PC-3 (cell line): ENCODE results near the gene IQSEC3. TPM values are rescaled to one million over a fixed set of nuclear protein-coding genes. Genes with fewer than 3 reads are reported as not detected.

ENCODE experiments used
- ATAC-seq: fragments of 200-7000 bp; cut with Tn5 transposase; 2 replicates; pipeline ENCODE4 v1.9.1; 2020; ENCODE audit warnings: mild to moderate bottlenecking, moderate library complexity
- BruUV-seq: library from RNA; stranded (reverse); fragments of 400-500 nt; replicated peaks from 2 replicates; lab custom pipeline; 2021; lab: Mats Ljungman, UMichigan
- CTCF ChIA-PET: fragments of 300-600 bp; sonication (Branson Sonifier 250); formaldehyde crosslinking; loops from one replicate; lab custom pipeline; 2022; ENCODE audit warnings: antibody characterized with exemption; lab: Charles Lee
- POLR2A ChIA-PET: fragments of 300-600 bp; sonication (Branson Sonifier 250); formaldehyde crosslinking; loops from one replicate; lab custom pipeline; 2022; ENCODE audit warnings: antibody characterized with exemption; ENCODE audit not compliant: unreplicated experiment; lab: Charles Lee
- DNase-seq: peaks from one replicate; pipeline ENCODE4 v3.0.0-alpha.2; 2015
- H2AFZ ChIP-seq: fragments of 300-600 bp; sonication (generic); 2 replicates; pipeline ENCODE4 v1.6.0; 2016; ENCODE audit warnings: antibody characterized with exemption, low read length
- H3F3A ChIP-seq: fragments of 300-600 bp; sonication (generic); one replicate; pipeline ENCODE4 v1.6.0; 2017; ENCODE audit warnings: antibody characterized with exemption, low read length, control low read depth, mild to moderate bottlenecking; ENCODE audit not compliant: unreplicated experiment
- H3K27ac ChIP-seq: fragments of 300-600 bp; sonication (generic); 2 replicates; pipeline ENCODE4 v1.5.1; 2016; ENCODE audit warnings: mild to moderate bottlenecking, low read length
- H3K27me3 ChIP-seq: fragments of 300-600 bp; sonication (generic); 2 replicates; pipeline ENCODE4 v1.6.1; 2016; ENCODE audit warnings: low read length, mixed read lengths
- H3K36me3 ChIP-seq: fragments of 300-600 bp; sonication (generic); 2 replicates; pipeline ENCODE4 v1.6.1; 2016; ENCODE audit warnings: low read depth, mixed run types, low read length, mixed read lengths
- H3K4me1 ChIP-seq: fragments of 300-600 bp; sonication (generic); 2 replicates; pipeline ENCODE4 v1.5.1; 2016; ENCODE audit warnings: low read length; ENCODE audit not compliant: insufficient read depth
- H3K4me2 ChIP-seq: fragments of 300-600 bp; sonication (generic); 2 replicates; pipeline ENCODE4 v1.6.0; 2016; ENCODE audit warnings: low read length
- H3K4me3 ChIP-seq: fragments of 300-600 bp; sonication (generic); 2 replicates; pipeline ENCODE4 v1.5.1; 2016; ENCODE audit warnings: mild to moderate bottlenecking, low read length, mixed read lengths
- H3K79me2 ChIP-seq: fragments of 300-600 bp; sonication (generic); 2 replicates; pipeline ENCODE4 v1.6.1; 2017; ENCODE audit warnings: low read length, mixed read lengths
- H3K9ac ChIP-seq: fragments of 300-600 bp; sonication (generic); 2 replicates; pipeline ENCODE4 v1.6.0; 2016; ENCODE audit warnings: mild to moderate bottlenecking, low read length
- H3K9me2 ChIP-seq: fragments of 300-600 bp; sonication (generic); replicated peaks from 2 replicates; pipeline ENCODE4 v1.6.1; 2016; ENCODE audit warnings: mixed run types, low read length, mixed read lengths
- H3K9me3 ChIP-seq: fragments of 300-600 bp; sonication (generic); 2 replicates; pipeline ENCODE4 v1.6.1; 2016; ENCODE audit warnings: low read length, mixed read lengths
- H4K20me1 ChIP-seq: fragments of 300-600 bp; sonication (generic); 2 replicates; pipeline ENCODE4 v1.6.1; 2016; ENCODE audit warnings: low read length, mixed read lengths
- EZH2 ChIP-seq: fragments of 300-600 bp; sonication (generic); IDR thresholded peaks from one replicate; pipeline ENCODE4 v1.6.1; 2017; ENCODE audit warnings: antibody characterized with exemption, mild to moderate bottlenecking, low read length; ENCODE audit not compliant: unreplicated experiment
- EZH2phosphoT487 ChIP-seq: fragments of 300-600 bp; sonication (generic); IDR thresholded peaks from 2 replicates; pipeline ENCODE4 v1.6.1; 2018; ENCODE audit warnings: mild to moderate bottlenecking, antibody characterized with exemption, low read length, borderline replicate concordance
- intact Hi-C: fragments of 100-400 bp; cut with micrococcal nuclease; formaldehyde crosslinking; loops from 2 replicates; pipeline ENCODE4 v1.9.0; 2023
- total RNA-seq: library from RNA; depleted of rRNA; stranded (reverse); fragments of >200 nt; gene quantifications from 2 replicates; pipeline ENCODE4 v1.2.3, GENCODE V29; 2014
- TF ChIP-seq, protein P1 (sequence below): fragments of 300-600 bp; sonication (generic); conservative IDR thresholded peaks from 2 replicates; pipeline ENCODE4 v1.5.1; 2017; ENCODE audit warnings: antibody characterized with exemption, low read depth, mild to moderate bottlenecking, low read length

IQSEC3 gene
- total RNA-seq, 1 experiment from 2014 or later: 0.11 TPM

DNA sequence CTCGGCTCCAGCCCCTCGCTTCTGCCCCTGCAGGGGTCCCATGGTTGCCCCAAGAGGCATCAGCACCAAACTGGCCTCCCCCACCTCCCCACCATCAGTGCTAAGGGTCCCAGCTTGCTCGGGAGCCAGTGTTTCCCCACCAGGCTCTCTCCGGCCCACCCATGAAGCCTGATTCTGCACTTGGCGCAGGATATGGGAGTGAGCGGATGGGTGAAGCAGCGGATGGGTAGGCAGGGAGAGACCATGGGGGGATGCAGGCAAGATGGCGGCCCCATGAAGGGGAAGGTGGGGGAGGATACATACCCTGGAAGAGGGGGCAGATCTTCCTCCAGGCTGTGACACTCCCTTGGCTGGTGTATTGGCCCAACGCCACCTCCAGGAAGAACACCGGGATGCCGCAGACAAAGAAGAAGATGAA is 137.7 kb downstream of the IQSEC3 start:
- Histone ChIP-seq H3K4me1 (peaks cover 4% of the 10 kb centered on the region; the same call in 1 of the 2 replicates), H3K27ac (no peak overlapping the region), H3F3A (no peaks in the 10 kb centered on the region), H3K9me2 (no peaks in the 10 kb centered on the region), H3K27me3 (peaks cover 29% of the 10 kb centered on the region), H3K79me2 (no peaks in the 10 kb centered on the region), H3K4me2 (no peak overlapping the region), H3K9me3 (no peaks in the 10 kb centered on the region), H3K9ac (no peak overlapping the region), H2AFZ (no peak overlapping the region), H4K20me1 (no peaks in the 10 kb centered on the region), H3K36me3 (no peaks in the 10 kb centered on the region), H3K4me3 (no peak overlapping the region)
- intact Hi-C loops: no loop called here
- ChIA-PET CTCF (no interaction called here), POLR2A (no interaction called here)
- TF ChIP-seq, protein P1, sequence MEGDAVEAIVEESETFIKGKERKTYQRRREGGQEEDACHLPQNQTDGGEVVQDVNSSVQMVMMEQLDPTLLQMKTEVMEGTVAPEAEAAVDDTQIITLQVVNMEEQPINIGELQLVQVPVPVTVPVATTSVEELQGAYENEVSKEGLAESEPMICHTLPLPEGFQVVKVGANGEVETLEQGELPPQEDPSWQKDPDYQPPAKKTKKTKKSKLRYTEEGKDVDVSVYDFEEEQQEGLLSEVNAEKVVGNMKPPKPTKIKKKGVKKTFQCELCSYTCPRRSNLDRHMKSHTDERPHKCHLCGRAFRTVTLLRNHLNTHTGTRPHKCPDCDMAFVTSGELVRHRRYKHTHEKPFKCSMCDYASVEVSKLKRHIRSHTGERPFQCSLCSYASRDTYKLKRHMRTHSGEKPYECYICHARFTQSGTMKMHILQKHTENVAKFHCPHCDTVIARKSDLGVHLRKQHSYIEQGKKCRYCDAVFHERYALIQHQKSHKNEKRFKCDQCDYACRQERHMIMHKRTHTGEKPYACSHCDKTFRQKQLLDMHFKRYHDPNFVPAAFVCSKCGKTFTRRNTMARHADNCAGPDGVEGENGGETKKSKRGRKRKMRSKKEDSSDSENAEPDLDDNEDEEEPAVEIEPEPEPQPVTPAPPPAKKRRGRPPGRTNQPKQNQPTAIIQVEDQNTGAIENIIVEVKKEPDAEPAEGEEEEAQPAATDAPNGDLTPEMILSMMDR: no peak
- no peak for TF ChIP-seq EZH2phosphoT487
- no peak for TF ChIP-seq EZH2
- DNase-seq (no peak), ATAC-seq (no peak)
- no TSS peak for BruUV-seq

GRCh38 chr12:205026-205425 is 138.5 kb downstream of the IQSEC3 start:
- TF ChIP-seq, protein P1: no peak
- no peak for TF ChIP-seq EZH2phosphoT487
- TF ChIP-seq EZH2: no peak
- ATAC-seq (no peak), DNase-seq (no peak)
- Histone ChIP-seq H3K9ac (no peak overlapping the region), H3K4me1 (no peaks in the 10 kb centered on the region), H4K20me1 (no peaks in the 10 kb centered on the region), H2AFZ (no peak overlapping the region), H3K4me2 (no peak overlapping the region), H3K9me3 (no peaks in the 10 kb centered on the region), H3K9me2 (no peaks in the 10 kb centered on the region), H3K79me2 (no peaks in the 10 kb centered on the region), H3K4me3 (no peak overlapping the region), H3K27ac (no peak overlapping the region), H3K27me3 (peaks cover 23% of the 10 kb centered on the region), H3K36me3 (no peaks in the 10 kb centered on the region), H3F3A (no peaks in the 10 kb centered on the region)
- ChIA-PET CTCF (no interaction called here), POLR2A (no interaction called here)
- no TSS peak for BruUV-seq
- intact Hi-C loops: no loop called here

DNA sequence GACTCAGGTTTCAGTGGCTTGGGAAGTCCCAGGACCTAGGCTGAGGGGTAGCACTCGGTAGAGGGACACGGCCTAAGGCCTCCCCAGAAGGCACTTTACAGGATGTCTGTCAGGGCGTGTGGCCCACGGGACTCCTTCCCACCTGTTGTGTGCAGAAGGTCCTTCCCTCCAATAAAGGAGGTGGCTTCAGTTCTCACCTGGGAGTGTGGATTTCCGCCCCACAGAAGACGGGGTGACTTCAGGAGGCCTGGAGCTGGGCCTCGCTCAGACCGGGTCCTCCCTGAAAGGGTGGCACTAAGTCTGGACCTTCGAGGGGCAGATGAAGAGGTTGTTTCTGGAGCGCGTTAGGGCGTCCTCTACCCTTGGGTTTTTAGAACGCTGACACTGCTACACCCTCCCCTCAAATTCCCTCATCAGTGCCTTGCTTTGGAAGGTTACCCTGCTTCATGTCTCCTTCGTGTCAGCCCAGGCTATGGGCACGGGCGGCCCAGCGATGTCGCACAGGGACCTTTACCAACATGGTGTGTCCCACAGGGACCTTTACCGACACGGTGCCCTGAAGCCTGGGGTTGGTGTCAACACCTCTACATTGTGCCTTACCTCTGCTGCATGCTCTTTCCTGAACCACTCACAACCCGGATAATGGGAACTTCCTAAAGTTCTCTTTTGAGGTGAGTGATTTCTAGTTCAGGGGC is 140.3 kb downstream of the IQSEC3 start:
- no peaks in the 10 kb centered on the region for H3K9me3 ChIP-seq
- no peak overlapping the region for H3K9ac ChIP-seq
- peaks cover 23% of the 10 kb centered on the region for H3K27me3 ChIP-seq
- H3K4me1 ChIP-seq: no peaks in the 10 kb centered on the region
- H3K36me3 ChIP-seq: no peaks in the 10 kb centered on the region
- ChIA-PET CTCF (no interaction called here), POLR2A (no interaction called here)
- TF ChIP-seq EZH2phosphoT487 (no peak), EZH2 (no peak)
- TF ChIP-seq, protein P1: no peak
- no peaks in the 10 kb centered on the region for H4K20me1 ChIP-seq
- no peak overlapping the region for H3K27ac ChIP-seq
- no peak overlapping the region for H3K4me2 ChIP-seq
- no TSS peak for BruUV-seq
- H3F3A ChIP-seq: no peaks in the 10 kb centered on the region
- DNase-seq (no peak), ATAC-seq (no peak)
- H3K4me3 ChIP-seq: no peak overlapping the region
- H3K79me2 ChIP-seq: no peaks in the 10 kb centered on the region
- H2AFZ ChIP-seq: no peak overlapping the region
- no peaks in the 10 kb centered on the region for H3K9me2 ChIP-seq
- intact Hi-C loops: no loop called here
